HL-60/S4 treated with retinoic acid at 250 ng/mL for 4 days and 3 days (cell line): ENCODE measurements around the gene GPSM1.

ENCODE experiments used
- in situ Hi-C: fragments of 300-500 bp; cut with MboI; formaldehyde crosslinking; loops from 2 replicates; pipeline ENCODE4 v1.7.0; 2022; ENCODE audit warnings: low sequenced_read_pairs

The GPSM1 gene

GRCh38 chr9:136358888-136359287 lies 31.5 kb downstream of the GPSM1 start:
- in situ Hi-C loops = no loop called here

DNA sequence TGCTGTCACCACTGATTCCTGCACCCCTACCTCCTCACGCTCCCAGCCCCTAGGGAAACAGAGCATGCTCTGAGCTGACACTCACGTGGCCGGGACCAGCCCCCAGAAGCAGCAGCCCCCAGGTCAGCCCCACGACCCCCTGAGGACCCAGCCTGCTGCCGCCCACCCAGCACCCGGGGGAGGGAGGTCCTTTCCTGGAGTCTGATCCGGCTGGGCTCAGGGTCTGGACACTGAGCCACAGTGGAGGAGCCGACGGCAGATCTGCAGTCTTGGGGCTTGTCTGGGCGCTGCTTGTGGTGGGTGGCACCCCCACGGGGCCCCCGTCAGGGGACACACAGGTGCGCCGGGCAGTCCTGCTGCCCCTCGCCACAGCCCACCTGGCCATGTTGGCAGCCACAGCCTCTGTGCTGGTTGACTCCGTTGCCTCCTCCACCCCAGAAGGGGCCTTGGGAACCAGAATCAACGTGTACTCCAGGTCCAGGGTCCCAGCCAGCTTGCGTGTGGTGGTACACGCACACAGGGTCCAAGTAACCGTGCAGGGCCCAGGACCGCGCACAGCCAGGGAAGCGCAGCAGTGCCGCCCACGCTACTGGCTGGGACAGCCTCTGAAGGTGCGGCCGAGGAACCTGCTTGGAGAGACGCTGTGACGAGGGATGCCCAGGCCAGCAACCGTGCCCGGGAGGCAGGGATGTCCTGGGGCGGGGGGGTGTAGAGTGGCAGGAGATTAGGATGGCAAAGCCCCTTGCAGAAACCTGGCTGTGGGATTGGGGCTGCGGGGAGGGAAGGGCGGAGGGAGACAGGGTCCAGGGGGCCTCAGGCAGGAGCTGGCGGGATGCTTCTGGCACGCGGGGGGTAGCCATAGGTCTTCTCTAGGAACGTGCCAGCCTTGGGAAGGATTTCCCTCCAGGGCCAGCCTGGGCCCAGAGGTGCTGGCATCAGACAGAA lies 32.7 kb downstream of the GPSM1 start:
- in situ Hi-C loops = no loop called here

- in situ Hi-C loops = no loop called here
Observed at GRCh38 chr9:136361047-136361753, 33.9 kb downstream of the GPSM1 start.

DNA sequence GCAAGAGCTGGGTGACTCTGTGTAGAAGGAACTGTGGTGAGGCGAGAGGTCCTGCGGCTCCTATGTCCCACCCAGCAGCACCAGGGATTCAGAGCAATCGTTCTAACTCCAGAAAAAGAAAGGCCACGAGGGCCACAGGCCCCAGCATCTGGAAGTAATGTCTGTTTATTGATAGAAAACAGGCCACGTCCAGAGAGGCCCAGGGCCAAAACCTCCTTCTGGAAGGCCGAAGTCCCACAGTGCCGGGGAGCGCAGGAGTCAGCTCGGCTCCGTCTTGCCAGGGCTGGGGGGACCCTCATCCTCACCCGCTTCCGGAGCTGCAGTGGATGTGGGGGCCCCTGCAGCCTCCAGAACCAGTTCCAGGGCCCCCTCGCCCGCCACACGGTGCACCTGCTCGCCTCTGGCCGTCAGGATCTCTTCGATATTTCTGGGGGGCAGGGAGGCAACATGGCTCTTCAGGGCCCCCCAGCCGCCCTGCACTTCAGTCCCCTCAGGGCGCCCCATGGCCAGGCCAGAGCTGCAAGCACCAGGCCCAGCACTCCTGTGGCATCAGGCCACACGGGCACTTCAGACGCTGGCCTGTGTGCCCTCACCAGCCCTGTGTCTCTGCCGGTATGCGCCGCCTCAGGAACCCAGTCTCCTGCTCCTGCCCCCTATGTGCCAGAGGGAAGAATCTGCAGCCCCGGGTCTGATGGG lies 34.6 kb downstream of the GPSM1 start:
- in situ Hi-C loops = no loop called here

DNA sequence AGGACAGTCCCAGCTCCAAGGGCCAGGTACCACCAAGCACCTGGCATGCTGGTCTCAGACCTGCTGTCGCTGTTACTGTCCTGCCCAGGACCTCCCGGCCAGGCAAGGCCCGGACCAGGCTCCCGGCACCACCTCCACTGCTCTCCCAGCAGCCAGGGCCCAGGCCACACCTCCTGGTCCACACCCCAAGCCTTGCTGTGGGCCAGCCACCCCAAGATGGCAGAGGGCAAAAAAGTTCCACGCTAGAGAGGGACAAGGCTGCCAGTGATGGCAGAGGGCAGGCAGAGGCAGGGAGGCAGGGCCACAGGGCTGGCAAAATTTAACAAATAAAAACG lies 35.1 kb downstream of the GPSM1 start:
- in situ Hi-C loops = no loop called here

GRCh38 chr9:136363106-136363948 lies 36.0 kb downstream of the GPSM1 start, which contains the start of gene DNLZ:
Gene DNLZ (minus strand): TSS chr9:136363744. CDS start chr9:136363714, 30 bp downstream.
- in situ Hi-C loops = no loop called here

DNA sequence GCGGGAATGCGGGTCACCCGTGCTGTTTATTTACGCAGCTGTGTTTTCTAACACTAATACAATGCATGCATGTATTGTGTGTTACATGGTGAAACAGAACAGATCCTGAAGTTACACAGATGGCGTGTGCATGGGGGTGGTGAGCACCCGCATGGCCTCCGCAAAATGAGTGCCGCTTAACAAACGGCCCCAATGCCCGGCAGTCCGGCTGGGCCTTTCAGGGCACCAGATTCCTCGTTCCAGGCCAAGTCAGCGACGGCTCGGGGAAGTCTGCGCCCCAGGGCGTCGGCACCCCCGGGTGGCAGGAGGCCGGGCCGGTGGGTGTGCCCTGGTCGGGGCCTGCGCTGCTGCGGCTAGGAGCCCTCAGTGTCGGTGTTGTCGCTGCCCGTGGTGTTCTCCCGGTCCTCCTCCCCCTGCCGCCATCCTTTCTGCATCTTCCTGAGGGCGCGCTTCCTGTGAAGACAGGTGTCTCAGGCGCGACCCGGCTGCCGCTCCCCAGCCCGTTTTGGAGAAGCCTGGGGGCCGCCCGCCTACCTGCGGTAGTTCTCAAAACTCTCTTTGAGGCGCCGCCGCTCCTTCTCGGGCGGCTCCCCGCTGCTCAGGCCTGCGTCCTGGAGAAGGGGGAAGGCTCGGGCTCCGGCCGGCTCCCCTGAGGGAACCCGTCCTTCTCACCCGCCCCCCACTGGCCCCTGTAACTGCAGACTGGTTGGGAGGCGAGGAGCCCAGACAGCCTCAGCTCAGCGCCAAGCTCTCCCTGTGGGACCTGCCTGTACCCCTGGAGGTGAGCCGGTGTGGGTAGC lies 36.8 kb downstream of the GPSM1 start:
- in situ Hi-C loops = no loop called here

DNA sequence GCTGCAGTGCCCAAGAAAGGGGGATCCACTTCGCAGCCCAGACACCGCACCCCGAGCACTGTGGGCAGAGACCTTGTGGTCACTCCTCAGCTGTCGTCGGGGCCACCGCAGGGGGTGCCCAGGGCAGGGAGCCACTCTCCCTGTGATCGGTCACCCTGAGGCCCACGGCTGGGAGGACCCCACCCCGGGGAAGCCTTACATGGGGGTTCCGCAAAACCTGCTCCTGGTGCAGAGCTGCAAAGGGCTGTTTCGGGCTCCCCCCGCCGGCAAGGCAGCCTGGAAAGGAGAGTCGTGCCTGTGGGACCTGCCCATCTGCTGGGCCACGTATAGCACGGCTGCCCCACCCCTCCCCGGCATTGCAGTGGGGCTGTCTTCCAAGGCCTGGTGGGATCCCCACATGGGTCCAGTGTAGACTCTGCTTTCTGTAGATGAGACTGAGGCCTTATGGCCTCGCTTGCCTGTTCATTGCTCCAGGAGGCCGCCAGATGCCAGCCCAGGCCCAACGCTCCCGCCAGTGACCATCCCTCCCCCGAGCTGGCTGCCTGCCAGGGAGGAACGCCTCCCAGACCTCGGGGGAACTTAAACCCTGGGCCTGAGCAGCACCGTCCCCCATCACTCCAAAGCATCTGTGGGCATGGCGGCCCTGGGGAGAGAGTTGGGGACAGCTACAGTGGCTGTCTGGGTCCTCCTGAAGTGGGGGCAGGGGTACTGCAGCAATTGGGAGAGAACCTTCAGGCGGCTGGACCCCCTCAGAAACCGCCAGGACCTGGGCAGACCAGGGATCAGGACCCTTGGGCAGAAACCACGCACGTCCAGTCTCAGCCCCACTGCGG lies 37.8 kb downstream of the GPSM1 start:
- in situ Hi-C loops = no loop called here

DNA sequence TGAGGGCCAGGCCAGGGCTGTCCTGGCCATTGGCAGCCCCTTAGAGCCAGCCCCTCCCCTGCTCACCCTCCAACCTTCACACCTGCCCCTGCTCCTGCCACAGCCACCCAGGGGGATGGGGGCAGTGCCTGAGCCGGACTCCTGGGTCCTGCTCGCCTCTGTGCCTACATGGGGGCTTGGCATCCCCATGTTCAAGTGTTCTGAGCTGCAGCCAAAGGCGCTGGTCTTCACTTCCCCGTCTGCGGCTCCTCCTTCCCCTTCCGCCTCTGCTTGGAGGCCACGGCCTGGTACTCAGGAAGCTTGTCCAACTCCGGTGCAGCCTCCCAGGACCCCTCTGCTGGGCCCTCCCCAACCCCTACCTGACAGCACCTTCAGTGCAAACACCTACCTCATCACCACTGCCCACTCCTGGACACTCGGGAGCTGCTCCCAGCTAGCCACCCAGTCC lies 38.5 kb downstream of the GPSM1 start:
- in situ Hi-C loops = no loop called here

GRCh38 chr9:136366826-136367225 lies 39.5 kb downstream of the GPSM1 start:
- in situ Hi-C loops = no loop called here

DNA sequence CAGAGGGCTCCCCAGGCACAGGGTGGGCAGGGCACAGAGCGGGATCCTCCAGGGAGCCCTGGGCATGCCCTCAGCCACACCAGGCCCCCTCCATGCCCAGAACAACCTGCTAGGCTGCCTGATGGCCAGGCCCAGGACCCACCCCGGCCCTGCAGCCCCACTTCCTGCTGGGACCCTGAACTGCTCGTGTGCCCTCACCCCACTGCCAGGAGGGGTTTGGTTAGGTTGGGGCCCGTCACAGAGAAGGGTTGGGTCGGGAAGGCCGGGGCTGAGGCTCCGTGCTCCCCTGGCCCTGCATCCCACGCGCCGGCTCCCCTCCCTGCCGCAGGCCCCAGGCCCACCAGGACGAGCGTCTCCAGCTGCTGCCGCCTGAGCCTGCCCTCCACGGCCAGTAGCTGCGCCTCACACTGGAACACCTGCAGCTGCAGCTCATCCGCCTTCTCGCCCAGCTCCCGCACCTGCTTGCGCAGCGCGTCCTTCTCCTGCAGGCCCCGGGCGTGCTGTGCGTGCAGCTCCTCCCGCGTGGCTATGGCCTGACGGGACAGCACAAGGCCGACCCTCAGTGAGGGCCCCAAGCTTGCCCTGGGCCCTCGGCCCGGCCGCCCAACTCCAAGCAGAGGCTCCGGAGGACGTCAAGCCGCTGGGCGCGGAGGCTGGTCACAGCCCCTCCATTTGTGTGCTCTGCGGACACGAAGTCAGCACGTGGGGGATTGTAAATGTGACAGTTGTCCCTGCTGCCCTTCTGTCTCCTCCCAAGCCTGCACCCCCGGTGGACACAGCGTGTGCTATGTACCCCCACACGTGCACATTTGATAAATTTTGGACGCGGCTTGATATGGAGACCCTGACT lies 40.2 kb downstream of the GPSM1 start:
- in situ Hi-C loops = no loop called here

DNA sequence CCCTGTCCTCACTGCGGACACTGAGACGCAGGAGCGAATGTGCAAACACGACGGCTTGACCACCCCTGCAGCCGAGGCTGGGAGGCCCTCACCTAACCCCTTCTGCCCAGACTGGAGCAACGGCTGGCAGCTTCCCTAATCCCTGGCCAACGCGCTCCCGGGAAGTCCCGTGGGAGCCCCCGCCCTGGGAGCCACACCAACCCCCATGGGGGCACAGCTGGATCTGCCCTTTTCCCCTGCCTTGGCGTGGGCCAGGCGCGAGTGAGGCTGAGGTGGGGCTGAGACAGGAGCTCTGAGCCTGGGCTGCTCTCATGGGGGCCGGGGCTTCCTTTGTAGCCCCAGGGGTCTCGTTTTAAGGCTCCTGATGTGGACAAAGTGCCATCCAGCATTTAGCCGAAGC lies 40.9 kb downstream of the GPSM1 start:
- in situ Hi-C loops = no loop called here

DNA sequence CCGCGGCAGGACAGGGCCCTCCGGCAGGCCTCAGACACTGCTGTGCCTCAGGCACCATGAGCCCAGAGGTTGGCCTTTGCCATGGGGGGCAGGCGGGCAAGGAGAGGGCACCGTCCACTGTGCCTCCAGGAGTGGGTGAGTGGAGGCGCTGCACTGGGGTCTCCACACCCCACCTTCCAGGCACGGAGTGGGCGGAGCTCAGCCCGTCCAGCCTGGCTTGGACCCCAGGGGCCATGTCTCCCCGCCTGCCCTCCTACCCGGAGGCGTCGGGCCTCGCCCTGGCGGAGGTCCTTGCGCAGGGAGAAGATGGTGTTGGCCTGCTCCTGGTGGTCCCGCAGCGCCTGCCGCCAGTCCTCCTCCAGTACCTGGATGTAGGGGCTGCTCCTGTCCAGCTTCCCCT lies 42.7 kb downstream of the GPSM1 start:
- in situ Hi-C loops = no loop called here

DNA sequence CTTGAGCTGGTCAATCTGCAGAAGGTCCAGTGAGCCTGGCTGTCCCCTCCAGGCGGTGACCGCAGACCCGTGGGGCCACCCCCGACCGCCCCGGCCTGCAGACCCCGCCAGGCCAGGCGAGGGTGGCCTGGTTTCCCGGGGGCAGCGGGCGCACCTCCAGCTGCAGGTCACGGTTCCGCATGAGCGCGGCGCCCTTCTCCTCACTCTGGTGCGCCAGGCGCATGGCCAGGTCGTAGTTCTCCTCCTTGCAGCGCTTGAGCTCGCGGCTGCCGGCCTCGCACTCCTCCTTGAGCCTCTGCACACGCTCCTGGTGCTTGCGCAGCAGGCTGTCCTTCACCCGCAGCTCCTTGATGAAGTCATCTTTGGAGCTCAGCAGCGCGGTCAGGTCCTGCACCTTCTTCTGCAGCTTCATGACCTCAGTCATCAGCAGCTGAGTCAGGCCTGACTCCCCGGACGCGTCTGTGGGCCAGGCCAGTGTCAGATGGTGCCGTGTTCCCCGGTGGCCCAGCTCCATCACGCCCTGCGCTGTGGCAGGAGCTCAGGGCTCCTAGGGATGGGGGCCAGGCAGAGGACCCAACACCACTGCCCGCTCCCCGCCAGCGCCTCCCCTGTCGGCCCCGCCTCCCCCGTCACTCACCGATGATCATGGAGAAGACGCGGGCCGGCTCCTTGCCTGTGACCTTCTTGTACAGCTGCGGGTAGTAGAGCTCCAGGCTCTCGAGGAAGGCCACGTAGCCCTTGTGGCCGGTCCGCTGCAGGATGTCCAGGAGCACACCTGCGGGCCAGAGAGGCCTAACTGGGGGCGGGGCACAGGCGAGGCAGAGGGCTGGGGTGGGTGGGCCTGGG lies 43.6 kb downstream of the GPSM1 start:
- in situ Hi-C loops = no loop called here

DNA sequence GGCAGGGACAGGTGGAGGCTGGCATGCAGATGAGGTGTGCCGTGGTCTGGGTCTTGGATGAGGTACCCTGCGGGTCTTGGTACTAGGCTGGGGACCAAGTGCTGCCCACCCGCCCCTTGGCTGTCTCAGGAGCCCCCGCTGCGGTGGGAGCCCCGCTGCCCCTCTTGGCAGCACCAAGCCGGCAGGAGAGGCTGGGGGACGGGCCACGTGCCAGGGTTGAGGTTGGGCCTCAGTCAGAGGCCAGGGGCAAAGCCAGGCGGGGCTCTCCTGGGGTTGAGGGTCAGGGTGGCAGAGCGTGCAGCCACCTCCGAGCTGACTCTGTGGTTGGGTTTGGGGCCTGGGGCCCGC lies 44.2 kb downstream of the GPSM1 start:
- in situ Hi-C loops = no loop called here

GRCh38 chr9:136372006-136372405 lies 44.7 kb downstream of the GPSM1 start:
- in situ Hi-C loops = no loop called here
